Activated T-cell treated with anti-CD3 and anti-CD28 coated beads for 48 hours (primary cell): ENCODE measurements around the gene ATP2C2.
"Not testable (repeated sequence)": the region's sequence is repeated elsewhere in the genome, so short reads cannot be mapped to it uniquely, and the experiment has no call there.

Experiments
- DNase-seq: peaks from one replicate; pipeline ENCODE4 v3.0.0-alpha.2; 2020; ENCODE audit warnings: low read depth

Gene ATP2C2

DNA sequence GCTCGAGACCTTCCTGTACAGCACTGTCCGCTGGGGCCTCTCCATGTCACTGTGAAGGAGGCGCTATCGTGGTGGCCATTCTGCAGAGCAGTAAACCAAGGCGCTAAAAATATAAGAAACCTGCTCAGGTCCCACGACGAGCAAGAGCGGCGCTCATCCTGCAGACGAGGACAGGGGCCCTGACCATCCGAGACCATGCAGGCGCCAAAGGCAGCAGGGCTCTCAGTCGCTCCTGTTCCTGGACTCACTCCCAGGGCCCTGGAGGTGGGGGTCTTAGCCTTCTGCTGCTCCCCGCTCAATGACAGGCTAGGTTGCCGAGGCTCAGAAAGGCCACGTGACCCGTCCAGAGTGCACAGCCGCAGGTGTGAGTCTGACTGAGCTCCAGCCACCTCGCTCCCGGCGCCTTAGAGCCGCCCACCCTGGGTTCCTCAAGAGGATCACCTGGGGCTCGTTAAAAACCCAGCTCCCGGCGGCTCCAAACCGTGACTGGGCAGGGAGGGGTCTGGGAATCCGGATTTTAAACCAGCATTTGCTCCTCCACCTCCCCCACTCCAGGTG, 509 bp upstream of the ATP2C2 start:
- DNase-seq, result no peak

DNA sequence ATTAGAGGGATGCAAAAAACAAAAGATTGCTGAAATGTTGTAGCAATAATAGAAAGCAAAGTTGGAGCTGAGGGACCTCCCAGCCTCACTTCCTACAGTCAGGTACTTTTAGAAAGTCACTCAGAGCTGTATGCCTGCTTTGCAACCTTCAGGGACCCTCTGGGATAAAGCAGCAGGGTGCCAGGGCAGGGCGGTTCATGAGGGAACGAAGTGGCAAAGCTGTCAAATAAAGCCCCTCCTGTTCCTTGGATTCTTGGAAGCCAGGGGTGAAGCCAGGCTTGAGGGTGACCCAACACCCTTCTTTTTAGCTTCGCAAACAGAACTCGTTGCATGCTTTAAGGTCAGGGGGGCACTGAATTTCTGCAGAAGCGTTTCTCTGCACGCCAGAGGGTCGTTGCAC, 767 bp downstream of the ATP2C2 start:
- no peak for DNase-seq

DNA sequence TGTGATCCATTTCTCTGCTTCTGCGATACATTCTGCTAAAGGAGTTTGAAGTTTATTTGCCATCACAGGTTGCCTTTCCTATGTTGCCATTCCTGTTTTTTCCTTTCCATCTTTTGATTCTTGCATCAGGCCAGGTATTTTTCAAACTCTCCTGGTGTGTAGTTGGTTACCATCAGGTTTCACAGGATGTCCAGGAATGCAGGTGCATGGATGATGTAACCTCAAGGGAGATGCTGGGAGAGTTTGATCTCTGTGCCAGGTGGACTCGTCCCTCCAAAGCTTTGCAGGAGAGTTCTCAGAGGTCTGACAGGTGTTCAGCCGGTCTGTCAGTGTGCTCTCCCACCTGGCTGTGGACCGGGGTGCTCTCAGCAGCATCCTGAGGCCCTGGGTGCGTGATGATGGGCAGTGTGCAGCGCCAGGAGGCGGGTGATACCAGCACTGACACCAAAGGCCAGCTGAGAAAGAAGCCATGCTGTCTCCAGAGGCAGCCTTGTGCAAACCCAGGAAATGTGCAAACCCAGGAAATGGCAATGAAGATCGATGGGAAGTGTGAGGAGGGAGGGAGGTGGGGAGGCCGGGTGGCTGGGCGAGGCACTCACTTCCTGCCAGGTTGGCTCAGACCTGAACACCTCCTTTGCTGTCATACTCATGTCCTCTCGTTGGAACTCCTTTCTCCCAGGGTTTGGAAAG, 1.7 kb downstream of the ATP2C2 start:
- no peak for DNase-seq

DNA sequence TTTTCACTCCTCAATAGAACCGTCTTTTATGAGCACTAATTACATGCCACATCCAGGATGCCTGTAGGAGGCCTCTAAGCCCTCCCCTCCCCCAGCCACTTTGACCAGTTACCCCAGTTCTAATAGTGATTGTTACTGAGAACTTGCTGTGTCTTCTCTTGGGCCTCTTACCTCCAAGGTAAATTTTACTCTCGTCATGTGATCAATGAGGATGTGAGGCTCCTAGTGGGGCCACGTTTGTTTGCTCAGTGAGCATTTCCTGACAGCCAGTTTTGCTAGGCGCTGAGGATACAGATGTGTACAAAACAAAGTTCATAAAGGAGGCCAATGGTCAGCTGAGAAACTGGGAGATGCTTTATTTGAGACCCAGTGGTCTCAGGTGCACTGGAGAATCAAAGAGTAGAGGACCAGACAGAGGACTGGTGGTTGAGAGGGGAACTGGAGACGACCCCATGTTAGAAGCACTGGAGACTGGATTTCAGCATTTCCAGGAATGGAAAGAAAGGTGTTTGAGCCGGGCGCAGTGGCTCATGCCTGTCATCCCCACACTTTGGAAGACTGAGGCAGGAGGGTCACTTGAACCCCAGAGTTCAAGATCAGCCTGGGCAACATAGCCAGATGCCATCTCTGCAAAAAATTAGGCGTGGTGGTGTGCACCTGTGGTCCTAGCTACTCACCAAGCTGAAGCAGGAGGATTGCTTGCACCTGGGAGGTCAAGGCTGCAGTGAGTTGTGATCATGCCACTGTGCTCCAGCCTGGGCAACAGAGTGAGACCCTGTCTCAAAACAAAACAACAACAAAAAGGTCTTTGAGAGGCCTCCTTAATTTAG, 2.6 kb downstream of the ATP2C2 start:
- no peak for DNase-seq

DNA sequence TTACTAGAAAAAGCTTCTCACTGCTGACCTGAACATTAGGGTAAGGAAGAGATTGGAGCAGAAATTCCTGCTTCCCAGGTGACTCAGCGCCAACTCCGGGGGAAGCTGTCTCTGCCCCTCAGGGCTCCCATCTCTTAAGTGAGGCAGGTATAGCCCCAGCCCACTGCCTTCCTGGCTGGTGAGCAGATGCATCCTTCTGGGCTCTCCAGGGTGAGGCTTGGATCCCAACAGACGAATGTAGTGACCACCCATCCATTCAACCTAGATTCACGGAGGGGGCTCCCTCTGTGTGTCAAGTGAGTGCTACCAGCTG, 3.2 kb downstream of the ATP2C2 start:
- no peak for DNase-seq

DNA sequence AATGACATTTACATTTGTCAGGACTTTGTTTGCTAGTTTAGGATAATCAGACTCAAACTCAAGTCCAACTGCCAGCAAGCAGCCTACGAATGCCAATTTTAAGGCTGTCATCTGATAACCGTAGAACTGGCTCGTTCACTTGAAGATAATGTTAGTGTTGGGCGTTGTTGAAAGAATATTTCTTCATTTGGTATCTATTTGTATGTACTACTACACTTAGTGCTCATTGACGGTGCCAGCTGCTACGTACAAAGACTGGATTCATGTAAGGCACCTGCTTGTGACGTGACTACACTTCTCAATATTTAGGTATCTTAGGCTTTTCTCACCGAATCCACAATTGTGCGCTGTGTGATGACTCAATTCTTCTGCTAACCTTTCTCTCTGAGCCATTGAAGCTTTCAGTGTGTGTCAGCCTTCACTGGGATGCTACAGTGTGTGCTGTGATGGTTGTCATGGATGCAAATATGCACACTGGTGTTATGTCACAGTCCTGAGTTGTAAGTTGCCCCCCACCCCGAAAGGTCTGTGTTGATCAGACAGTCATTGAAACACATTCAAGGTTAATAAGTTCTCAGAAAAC, 5.7 kb downstream of the ATP2C2 start:
- DNase-seq, result no peak

DNA sequence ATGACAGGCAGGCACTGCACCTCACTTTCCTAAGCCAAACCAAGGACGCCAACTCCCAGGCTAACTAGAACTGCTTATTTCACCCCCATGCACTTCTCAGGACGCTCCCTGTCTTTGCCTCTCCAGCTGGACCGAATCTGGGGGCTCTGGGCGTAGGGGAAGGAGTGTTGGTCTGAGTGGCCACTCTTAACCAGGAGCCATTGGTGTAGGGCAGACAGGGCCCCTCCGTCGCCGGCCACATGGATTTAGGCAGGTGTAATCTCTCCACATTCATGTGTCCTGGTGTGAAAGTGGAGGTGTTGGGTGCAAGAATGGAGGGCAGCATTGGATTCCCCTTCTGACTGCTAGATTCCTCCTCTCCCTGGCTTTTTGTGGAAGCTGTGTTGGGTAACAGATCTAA, 9.8 kb downstream of the ATP2C2 start:
- DNase-seq, result no peak

DNA sequence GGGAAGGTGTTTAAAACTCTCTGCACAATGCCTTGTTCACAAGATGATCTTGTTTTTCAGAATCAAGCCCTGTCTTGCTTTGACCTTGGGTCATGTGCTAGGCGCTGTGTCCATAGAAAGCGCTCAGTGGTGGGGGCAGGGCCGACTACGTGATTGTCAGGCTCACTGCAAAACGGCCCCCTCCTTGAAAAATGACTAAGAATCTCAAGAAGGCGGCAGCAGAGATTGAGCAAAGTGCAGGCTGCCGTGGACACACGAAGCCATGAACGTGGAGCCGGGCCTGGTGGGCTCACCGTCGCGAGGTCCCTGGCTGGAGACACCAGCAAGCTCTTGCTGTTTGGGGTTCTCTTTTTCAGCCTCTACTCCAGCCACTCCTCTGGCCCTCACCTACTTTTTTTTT, 10.2 kb downstream of the ATP2C2 start:
- no peak for DNase-seq

DNA sequence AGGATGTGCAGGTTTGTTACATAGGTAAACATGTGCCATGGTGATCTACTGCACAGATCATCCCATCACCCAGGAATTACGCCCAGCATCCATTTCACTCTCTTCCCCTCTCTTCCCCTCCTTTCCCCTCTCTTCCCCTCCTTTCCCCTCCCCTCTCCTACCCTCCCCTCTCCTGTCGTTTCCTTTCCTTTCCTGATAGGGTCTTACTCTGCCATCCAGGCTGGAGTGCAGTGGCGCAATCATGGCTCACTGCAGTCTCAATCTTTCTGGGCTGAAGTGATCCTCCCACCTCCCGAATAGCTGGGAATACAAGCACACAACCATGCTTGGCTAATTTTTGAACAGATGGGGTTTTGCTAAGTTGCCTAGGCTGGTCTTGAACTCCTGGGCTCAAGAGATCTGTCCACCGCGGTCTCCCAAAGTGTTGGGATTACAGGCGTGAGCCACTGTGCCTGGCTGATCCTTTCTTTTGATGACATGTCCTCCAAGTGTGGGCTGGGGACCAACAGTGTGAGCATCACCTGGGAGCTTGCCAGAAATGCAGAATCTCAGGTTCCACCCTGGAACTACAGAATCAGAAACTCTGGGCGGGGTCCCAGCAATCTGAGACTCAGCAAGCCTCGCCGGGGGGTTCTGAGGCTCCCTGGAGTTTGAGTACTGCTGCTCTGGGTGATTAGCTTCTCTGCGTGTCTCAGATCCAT, 10.8 kb downstream of the ATP2C2 start:
- DNase-seq, result no peak

DNA sequence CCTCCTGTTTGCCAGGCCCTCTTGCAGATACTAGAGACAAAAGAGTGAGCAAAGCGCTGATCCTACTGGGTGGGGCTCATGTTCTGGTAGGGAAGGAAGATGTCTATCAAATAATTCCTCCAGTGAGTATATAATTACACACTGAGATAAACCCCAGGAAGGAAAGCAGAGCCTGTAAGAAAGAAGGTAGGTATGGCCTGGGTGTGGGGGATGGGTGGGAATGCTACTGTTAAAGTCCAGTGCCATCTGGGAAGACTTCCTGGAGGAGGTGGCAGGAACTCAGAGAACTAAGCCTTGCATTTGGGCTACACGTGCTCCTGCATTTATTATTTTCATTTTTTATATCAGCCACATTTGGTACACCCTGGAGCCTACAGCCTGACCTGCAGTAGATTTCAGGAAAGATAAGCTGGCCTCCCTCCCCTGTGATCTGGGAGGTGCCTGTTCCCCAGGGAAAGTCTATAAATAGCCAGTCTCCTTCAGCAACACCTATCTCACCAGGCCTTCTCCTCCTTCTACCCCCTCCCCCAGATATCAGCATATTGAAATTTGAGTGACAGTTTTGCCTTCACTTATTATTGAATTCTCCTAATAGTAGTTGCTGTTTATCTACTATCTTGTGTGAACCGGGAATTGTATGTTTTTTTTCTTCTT, 11.5 kb downstream of the ATP2C2 start:
- DNase-seq, result no peak

DNA sequence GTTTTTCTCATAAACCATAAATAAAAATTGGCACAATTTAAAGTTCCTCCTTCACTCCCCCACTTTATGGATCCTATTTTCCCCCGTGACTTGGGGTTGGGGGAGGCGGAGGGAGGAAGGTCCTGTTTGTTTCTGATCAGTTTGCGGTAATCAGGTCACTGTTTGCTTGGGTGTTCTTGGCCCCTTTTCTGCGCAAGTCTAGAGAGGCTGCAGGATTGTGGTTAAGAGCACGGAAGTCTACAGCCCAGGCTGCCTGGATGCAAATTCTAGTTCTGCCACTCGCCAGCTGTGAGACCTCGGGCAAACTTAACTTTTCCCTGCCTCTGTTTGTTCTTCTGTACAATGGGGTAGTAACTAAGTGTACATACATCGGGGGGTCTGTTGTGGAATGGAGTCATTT, 12.1 kb downstream of the ATP2C2 start:
- DNase-seq, result no peak

DNA sequence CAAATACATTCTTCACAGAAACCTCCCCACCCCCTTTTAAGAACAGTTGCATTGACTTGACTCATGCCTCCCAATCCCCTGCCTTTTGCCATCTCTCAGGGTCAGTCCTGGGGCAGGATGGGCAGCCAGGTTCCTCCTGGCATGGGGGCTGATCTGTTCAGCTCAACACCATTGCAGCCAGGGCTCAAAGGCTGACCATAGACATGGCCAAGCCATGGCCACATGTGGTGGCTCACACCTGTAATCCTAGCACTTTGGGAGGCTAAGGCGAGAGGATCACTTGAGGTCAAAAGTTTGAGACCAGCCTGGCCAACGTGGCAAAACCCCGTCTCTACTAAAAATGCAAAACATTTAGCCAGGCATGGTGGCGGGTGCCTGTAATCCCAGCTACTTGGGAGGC, 14.1 kb downstream of the ATP2C2 start:
- DNase-seq, result no peak

DNA sequence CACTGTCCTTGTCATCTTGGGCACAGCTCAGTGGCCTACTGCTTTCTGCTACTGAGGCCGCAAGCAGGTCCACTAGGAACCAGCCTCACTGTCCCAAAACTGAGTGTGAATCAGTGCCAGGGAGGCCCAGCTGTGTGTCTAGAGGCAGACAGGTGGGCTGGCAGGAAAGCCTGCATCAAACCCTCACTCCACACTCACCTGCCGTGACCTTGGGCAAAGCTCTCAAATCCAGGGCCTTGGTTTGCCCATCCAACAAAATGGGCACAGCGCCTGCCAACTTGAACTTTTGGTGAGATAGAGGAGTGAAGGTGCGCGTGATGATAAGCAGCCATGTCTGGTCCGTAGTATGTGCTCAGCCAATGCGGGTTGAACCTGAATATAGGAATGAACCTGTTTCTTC, 14.8 kb downstream of the ATP2C2 start:
- DNase-seq, result no peak

DNA sequence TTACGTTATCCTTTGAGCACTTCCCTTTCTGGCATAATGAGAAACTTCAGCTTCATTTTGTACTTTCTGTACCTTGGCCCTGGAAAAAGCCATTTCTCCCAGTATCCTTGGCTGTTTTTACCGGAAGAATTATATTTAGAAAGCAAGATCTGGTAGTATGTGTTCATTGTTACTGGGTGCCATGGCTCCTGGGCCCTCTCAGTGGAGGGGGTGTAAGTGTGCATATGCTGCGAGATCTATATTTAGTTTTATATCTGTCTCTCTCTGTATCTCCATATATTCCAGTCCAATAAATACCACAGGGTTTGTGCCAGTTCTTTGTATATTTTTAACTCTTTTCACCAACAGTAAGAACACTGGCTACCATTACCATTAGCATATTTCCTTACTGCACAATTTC, 17.7 kb downstream of the ATP2C2 start:
- DNase-seq, result no peak

DNA sequence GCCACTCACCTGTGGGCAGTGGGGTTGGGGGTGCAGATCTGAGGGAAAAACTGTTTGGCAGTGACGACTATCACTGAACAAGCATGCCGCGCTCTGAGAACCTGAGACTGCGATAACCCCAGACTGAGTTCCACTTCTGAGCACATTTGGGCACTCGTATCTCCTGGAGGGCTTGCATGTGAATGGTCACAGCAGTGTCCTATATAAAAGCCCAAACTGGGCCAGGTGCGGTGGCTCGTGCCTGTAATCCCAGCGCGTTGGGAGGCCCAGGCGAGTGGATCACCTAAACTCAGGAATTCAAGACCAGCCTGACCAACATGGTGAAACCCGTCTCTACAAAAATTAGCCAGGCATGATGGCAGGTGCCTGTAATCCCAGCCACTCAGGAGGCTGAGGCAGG, 18.7 kb downstream of the ATP2C2 start:
- DNase-seq, result no peak

DNA sequence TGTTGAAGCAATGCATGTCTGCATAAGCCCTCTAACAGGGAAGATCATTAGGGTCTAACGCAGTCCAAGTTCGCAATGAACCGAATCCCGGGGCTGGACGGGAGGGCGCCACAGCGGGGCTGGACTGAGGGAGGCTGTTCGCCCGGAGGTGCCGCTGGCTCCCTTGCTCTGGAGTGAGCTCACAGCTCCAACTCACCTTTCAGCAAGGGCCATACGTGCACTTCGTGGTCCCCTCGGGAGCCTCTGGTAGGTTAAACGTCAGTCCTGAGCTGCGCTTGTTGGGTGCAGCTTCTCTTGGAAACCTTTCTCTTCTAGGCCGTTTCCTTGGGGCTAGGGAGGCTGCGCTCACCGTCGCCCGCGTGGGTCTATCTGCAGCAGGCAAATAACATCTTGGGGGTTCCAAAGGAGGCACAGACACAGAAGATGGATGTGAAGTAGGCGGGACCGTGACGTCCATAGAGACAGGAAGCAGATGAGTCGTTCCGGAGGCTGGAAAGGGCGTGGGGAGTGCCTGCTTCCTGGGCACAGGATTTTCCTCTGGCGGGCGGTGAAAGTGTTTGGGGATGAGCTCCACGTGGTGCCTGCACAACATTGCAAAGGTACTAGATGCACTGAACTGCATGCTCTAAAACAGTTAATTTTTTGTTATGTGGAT, 21.9 kb downstream of the ATP2C2 start:
- DNase-seq, result no peak

DNA sequence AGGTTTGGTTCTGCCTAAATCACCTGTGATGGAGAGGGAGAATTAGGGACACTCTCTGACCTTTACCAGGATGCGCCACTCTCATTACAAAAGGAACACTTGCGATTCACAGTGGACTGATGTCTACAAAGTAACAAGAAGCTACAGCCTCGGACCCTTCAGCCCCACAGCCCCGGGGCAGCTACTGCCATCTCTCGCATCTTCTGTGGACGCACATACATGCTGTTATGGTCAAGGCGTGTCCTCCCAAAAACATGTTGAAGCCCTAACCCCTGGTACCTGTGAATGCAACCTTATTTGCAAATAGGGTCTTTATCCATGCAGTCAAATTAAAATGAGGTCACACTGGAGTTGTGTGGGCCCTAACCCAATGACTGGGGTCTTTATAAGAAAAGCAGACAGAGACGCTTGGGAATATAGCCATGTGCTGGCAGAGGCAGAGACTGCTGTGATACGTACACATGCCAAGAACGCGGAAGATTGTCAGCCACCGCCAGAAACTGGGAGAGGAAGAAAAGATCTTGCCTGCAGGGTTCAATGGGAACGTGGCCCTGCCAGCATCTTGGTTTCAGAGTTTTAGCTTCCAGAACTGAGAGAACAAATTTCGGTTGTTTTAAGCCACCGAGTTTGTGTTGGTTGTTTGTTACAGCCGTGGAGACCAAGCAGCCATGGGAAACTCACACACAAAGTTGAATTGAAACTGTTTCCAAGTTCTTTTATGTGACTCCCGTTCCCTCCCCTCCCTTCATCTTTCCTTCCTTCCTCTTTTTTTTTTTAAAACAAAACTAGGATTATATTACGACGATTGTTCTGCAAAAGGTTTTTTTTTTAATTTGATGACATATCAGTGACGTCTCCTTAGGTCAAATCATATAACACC, 23.1 kb downstream of the ATP2C2 start:
- DNase-seq, result no peak

DNA sequence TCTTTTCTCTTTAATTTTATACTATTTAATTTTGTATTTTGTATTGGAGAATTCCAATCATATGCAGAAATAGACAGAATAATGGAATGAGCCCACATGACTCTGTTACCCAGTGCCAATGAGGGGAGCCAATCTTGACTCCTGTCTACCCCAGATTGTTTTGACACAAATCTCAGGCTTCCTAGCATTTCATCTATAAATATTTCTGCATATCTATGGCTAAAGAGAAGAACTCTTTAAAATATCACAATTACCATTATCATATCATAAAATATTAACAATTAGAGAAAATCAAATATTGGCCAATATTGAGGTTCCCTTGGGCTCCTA, 23.7 kb downstream of the ATP2C2 start:
- DNase-seq, result no peak

DNA sequence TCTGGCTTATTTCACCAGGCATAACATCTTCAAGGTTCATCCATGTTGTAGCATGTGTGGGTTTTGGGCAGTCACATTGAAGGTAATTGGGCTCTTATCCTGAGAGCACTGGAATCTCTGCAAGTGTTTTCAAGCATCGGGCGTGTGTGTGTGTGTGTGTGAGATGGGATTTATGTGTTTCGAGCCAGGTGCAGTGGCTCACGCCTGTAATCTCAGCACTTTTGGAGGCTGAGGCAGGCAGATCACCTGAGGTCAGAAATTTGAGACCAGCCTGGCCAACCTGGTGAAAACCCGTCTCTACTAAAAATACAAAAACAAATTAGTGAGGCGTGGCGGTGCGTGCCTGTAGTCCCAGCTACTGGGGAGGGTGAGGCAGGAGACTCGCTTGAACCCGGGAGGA, 27.7 kb downstream of the ATP2C2 start:
- not testable (repeated sequence) for DNase-seq

DNA sequence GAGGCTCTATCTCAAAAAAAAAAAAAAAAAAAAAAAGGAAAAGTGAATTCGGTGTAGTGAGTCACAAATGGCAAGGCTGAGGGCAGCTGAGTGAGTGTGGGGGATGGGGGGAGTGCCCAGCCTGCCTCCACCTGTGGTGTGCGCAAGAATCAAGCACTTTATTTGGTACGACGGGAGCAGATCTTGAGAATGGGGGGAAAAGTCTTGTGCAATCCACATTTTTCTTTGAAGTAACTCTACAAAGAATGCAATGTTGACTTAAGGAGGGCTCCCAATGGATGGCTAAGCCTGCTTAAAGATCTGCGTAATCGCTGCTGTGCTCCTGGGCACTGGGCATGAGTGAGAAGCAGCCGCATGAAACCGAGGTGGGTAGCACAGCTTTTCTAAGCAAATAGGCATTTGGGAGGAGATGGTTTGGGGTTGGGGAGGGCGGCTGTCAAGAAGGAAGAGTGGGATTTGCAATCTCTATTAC, 28.2 kb downstream of the ATP2C2 start:
- DNase-seq, result no peak

DNA sequence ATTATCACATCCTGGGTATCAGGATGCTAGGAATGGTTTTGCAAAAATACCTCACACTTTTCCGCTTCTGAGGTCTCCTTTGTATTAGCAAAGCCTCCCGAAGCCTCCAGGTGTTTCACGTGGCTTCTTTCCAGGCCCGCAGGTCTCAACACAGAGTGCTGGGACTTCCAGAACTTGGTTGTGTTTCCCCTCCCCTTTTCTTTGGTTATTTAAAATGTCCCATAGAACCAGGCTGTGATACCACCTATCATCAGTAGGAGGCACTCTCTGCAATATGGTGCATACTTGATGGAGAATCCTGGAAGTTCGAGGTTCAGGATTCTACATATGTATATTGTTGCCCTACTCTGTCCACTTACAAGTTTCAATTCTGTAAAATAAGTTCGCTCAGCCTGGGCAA, 28.8 kb downstream of the ATP2C2 start:
- DNase-seq, result no peak
